Activated B cell treated with CpG ODN at 0.5 μM for 24 hours (primary cell): ENCODE measurements around the gene KIF3C. TPM values are rescaled to one million over a fixed set of nuclear protein-coding genes. Genes with fewer than 3 reads are reported as not detected.

Source experiments
- ATAC-seq: fragments of 200-7000 bp; cut with Tn5 transposase; one replicate; pipeline ENCODE4 v1.10.0; 2021; ENCODE audit warnings: low read depth, mild to moderate bottlenecking, moderate library complexity
- CTCF ChIA-PET: fragments of 350-600 bp; sonication (Branson Sonifier 250); formaldehyde crosslinking; loops from one replicate; lab custom pipeline; 2021; ENCODE audit warnings: antibody characterized with exemption; lab: Charles Lee
- POLR2A ChIA-PET: fragments of 350-600 bp; sonication (Branson Sonifier 250); formaldehyde crosslinking; loops from one replicate; lab custom pipeline; 2021; ENCODE audit warnings: antibody characterized with exemption; lab: Charles Lee
- DNase-seq: peaks from one replicate; pipeline ENCODE4 v3.0.0; 2022
- H3K27ac Mint-ChIP-seq: one replicate; pipeline ENCODE4 v1.8.0; 2020; ENCODE audit warnings: mixed read lengths
- H3K27me3 Mint-ChIP-seq: one replicate; pipeline ENCODE4 v1.8.0; 2021; ENCODE audit warnings: mixed read lengths
- H3K36me3 Mint-ChIP-seq: one replicate; pipeline ENCODE4 v1.8.0; 2021; ENCODE audit warnings: low read depth, mixed read lengths
- H3K4me1 Mint-ChIP-seq: one replicate; pipeline ENCODE4 v1.8.0; 2021; ENCODE audit warnings: mixed read lengths
- H3K4me3 Mint-ChIP-seq: one replicate; pipeline ENCODE4 v1.8.0; 2020; ENCODE audit warnings: mild to moderate bottlenecking, mixed read lengths
- H3K9me3 Mint-ChIP-seq: one replicate; pipeline ENCODE4 v1.8.0; 2020; ENCODE audit warnings: mixed read lengths
- CTCF ChIP-seq: fragments of 200-600 bp; IDR thresholded peaks from one replicate; pipeline ENCODE4 v1.8.0; 2022; ENCODE audit warnings: antibody characterized with exemption, mild to moderate bottlenecking
- intact Hi-C: fragments of 100-400 bp; cut with micrococcal nuclease; formaldehyde crosslinking; loops from one replicate; pipeline ENCODE4 v1.15.1; 2024
- total RNA-seq: library from RNA; stranded (reverse); gene quantifications from 2 replicates; pipeline ENCODE4 v1.2.3, GENCODE V29; 2022

Gene KIF3C
- total RNA-seq, 1 donor from 2014 or later = 1.5 TPM

GRCh38 chr2:25954199-25954752 is 28.0 kb downstream of the KIF3C start:
- TF ChIP-seq CTCF = no peak
- no peak overlapping the region for H3K4me3 Mint-ChIP-seq
- H3K27ac Mint-ChIP-seq = no peak overlapping the region
- no peaks in the 10 kb centered on the region for H3K9me3 Mint-ChIP-seq
- ATAC-seq = no peak
- no peaks in the 10 kb centered on the region for H3K27me3 Mint-ChIP-seq
- H3K36me3 Mint-ChIP-seq = no peaks in the 10 kb centered on the region
- DNase-seq = no peak
- CTCF ChIA-PET = no interaction called here
- intact Hi-C loops = no loop called here
- no peaks in the 10 kb centered on the region for H3K4me1 Mint-ChIP-seq
- POLR2A ChIA-PET = interaction anchor here (0.7 kb wide), 1 partner anchor 282 kb away, joined by 3 read pairs; no protein-coding TSS in a partner anchor

GRCh38 chr2:25951071-25951547 is 31.2 kb downstream of the KIF3C start:
- Mint-ChIP-seq H3K27ac (no peak overlapping the region), H3K27me3 (no peaks in the 10 kb centered on the region)
- POLR2A ChIA-PET = interaction anchor here (0.6 to 0.7 kb wide), 2 partner anchors 295 to 379 kb away, joined by 4 to 7 read pairs; no protein-coding TSS in a partner anchor

GRCh38 chr2:25948437-25948836 is 33.9 kb downstream of the KIF3C start:
- intact Hi-C loops = no loop called here
- POLR2A ChIA-PET = no interaction called here
- CTCF ChIA-PET = interaction anchor here (1.1 to 2.2 kb wide), 5 partner anchors 43 to 341 kb away, joined by 3 to 5 read pairs (median 4); no protein-coding TSS in a partner anchor

More at GRCh38 chr2:25951071-25951547, 31.2 kb downstream of the KIF3C start:
- intact Hi-C loops = loop anchor here (1.0 to 2.0 kb wide), 5 partner anchors 40 to 626 kb away; no protein-coding TSS in a partner anchor
- DNase-seq (peak; percentile 51), ATAC-seq (peak; percentile 86)
- Mint-ChIP-seq H3K4me3 (no peak overlapping the region), H3K36me3 (no peaks in the 10 kb centered on the region), H3K9me3 (no peaks in the 10 kb centered on the region), H3K4me1 (no peaks in the 10 kb centered on the region)
- peak; percentile 68 for TF ChIP-seq CTCF
- CTCF ChIA-PET = interaction anchor here (0.6 to 3.4 kb wide), 15 partner anchors 14 to 1829 kb away, joined by 3 to 19 read pairs (median 3); partner anchors contain the start of gene ASXL2

GRCh38 chr2:25941042-25941441 is 41.3 kb downstream of the KIF3C start:
- TF ChIP-seq CTCF = no peak
- no peaks in the 10 kb centered on the region for H3K36me3 Mint-ChIP-seq
- ChIA-PET POLR2A (no interaction called here), CTCF (no interaction called here)
- H3K9me3 Mint-ChIP-seq = no peaks in the 10 kb centered on the region
- H3K27ac Mint-ChIP-seq = no peak overlapping the region
- no peak overlapping the region for H3K4me3 Mint-ChIP-seq
- DNase-seq (no peak), ATAC-seq (no peak)
- H3K27me3 Mint-ChIP-seq = no peaks in the 10 kb centered on the region
- intact Hi-C loops = no loop called here
- H3K4me1 Mint-ChIP-seq = no peaks in the 10 kb centered on the region

More at GRCh38 chr2:25948437-25948836, 33.9 kb downstream of the KIF3C start:
- DNase-seq = no peak
- H3K4me3 Mint-ChIP-seq = no peak overlapping the region
- no peak overlapping the region for H3K27ac Mint-ChIP-seq
- no peak for ATAC-seq
- H3K27me3 Mint-ChIP-seq = no peaks in the 10 kb centered on the region
- no peak for TF ChIP-seq CTCF
- H3K4me1 Mint-ChIP-seq = no peaks in the 10 kb centered on the region
- H3K36me3 Mint-ChIP-seq = no peaks in the 10 kb centered on the region
- no peaks in the 10 kb centered on the region for H3K9me3 Mint-ChIP-seq

GRCh38 chr2:25939257-25939668 is 43.0 kb downstream of the KIF3C start:
- no peak for DNase-seq
- ATAC-seq = no peak
- no peak overlapping the region for H3K4me3 Mint-ChIP-seq
- no peak overlapping the region for H3K27ac Mint-ChIP-seq
- no peaks in the 10 kb centered on the region for H3K36me3 Mint-ChIP-seq
- no peaks in the 10 kb centered on the region for H3K4me1 Mint-ChIP-seq
- no peaks in the 10 kb centered on the region for H3K27me3 Mint-ChIP-seq
- TF ChIP-seq CTCF = no peak
- CTCF ChIA-PET = no interaction called here
- POLR2A ChIA-PET = no interaction called here
- H3K9me3 Mint-ChIP-seq = no peaks in the 10 kb centered on the region
- intact Hi-C loops = no loop called here
